Stimulated activated CD4-positive, alpha-beta T cell treated with anti-CD3 and anti-CD28 coated beads, Interleukin-15, amount 100 ng/mL, for 1 hour (primary cell): ENCODE data around the gene FSIP1.

Experiments used
- DNase-seq, 2 donors: peaks; one replicate each; pipeline ENCODE4 v3.0.0-alpha.2; 2020; ENCODE audit warnings: low read depth in 1 of 2, low spot score in 1 of 2

The FSIP1 gene

GRCh38 chr15:39584662-39585388 is 197.8 kb downstream of the FSIP1 start:
- no peak for DNase-seq

GRCh38 chr15:39584266-39584659 is 198.4 kb downstream of the FSIP1 start:
- DNase-seq, result no peak

- no peak for DNase-seq
Measured at GRCh38 chr15:39583596-39584265, 198.9 kb downstream of the FSIP1 start.

DNA sequence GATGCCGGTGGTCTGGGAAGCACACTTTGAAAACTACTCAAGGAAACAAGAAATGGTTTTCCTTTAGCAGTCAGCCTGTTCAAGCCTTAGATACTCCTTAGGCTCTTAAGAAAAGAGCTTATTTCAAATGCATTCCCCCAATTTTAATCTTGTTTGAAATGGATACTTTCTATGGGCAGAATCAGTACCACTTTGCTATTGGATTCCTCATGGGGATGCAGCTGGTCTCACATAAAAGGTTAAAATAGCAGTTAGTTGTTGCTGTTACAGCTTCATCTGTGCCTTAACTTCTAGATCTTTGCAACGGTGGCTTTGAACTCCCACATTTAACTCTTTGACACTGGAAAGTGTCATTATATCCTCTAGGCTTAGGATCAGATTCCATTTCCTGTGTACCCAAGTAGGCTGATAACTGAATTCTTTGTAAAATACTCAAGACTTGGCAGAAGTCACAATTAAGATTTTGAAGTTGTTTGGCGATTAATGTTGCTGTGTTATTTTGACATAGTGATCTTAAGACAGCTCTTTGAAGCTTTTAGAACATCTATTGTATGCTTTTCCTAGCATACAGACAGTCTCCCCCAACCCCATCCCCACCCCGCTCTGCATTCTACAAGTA is 199.6 kb downstream of the FSIP1 start:
- DNase-seq, result no peak

GRCh38 chr15:39582286-39582976 is 200.2 kb downstream of the FSIP1 start:
- DNase-seq, result no peak

GRCh38 chr15:39581793-39582285 is 200.8 kb downstream of the FSIP1 start:
- DNase-seq, result no peak

DNA sequence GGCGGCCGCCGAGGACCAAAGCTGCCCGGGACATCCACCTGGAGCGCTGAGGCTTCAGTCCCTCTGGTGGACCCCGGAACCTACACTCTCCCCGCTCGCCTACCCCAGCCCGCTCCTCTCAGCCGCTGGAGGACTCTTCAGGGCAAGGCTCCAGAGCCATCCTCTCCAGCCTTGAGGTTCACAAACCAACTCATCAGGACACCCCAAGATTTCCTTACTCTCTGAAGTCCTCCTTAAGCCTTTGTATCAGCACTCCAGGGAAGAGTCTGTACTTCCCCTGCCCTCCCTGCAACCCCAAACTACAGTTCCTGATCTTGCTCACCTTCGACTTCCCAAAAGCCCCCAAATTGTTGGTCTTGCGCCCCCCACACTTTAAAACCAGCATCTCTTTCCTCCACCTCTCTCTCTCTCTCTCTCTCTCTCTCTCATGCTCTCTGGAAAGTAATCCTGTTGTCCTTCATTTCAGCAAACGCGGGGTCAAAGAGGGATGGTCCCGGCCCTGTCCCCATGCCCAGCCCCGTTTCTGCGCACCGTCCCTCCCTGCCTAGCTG is 201.3 kb downstream of the FSIP1 start:
- DNase-seq, result no peak

DNA sequence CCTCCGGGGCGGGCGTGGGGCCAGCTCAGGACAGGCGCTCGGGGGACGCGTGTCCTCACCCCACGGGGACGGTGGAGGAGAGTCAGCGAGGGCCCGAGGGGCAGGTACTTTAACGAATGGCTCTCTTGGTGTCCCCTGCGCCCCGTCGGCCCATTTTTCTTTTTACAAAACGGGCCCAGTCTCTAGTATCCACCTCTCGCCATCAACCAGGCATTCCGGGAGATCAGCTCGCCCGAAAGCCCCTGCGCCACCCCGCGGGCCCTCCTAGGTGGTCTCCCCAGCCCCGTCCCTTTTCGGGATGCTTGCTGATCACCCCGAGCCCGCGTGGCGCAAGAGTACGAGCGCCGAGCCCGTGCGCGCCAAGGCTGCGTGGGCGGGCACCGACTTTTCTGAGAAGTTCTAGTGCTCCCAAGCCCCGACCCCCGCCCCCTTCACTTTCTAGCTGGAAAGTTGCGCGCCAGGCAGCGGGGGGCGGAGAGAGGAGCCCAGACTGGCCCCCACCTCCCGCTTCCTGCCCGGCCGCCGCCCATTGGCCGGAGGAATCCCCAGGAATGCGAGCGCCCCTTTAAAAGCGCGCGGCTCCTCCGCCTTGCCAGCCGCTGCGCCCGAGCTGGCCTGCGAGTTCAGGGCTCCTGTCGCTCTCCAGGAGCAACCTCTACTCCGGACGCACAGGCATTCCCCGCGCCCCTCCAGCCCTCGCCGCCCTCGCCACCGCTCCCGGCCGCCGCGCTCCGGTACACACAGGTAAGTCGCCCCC is 202.0 kb downstream of the FSIP1 start, which contains the start of gene THBS1:
TSS of gene THBS1 (plus strand) at position 595 of the 757 bp plus-strand sequence. CDS start 779 bp downstream, outside the sequence.
- peak in 1 of 2 donors; percentile 6 for DNase-seq

GRCh38 chr15:39580117-39580484 is 202.5 kb downstream of the FSIP1 start:
- peak; percentile 72 to 81 for DNase-seq

DNA sequence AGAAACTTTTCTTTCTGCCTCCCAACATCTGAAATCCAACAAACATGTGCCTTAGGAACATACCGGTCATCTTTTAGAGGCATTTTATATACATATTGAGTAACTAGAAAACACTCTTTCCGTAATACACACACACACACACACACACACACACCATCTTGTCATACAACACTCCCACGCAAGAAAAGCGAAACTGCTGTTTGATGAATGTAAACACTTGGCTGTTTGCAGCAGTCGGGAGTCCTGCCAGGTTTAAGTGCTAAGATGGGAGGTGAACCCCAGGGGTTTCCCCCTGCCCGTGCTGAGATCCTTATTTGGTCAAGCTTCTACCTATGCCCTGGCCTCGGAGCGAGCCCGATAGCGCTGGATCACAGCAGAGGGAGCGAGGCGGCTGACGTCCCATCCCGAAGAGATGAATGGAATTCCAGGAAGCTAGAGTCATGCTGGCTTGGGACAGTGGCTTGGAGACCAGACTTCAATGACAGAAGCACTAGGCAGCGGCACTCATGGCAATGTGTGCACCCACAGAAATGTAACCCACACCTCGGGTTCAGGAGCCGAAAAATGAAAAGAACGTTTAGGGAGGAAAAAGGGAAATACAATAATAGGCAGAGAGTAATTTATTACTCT is 203.0 kb downstream of the FSIP1 start:
- DNase-seq, result no peak

- no peak for DNase-seq
Measured at GRCh38 chr15:39578851-39579486, 203.7 kb downstream of the FSIP1 start.

GRCh38 chr15:39575180-39575579 is 207.5 kb downstream of the FSIP1 start:
- DNase-seq, result no peak

DNA sequence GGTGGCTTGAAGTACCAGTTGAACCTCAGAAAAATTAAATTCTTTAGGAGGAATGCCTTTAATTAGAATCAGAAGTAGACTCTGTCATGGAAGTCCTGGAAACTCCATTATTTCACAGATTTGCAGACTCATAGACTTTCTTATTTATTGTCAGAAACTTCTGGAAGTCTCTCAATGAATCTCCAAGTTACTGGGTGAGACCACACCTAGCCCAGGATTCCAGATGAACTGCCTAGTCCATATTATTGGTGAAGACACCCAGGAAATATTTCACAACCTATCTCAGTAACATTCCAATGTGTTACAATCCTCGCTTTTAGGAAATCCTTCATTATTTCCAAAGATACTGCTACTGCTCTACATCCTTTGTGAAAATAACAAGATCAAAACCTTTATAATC is 208.2 kb downstream of the FSIP1 start:
- no peak for DNase-seq

GRCh38 chr15:39573844-39574243 is 208.8 kb downstream of the FSIP1 start:
- DNase-seq, result no peak

DNA sequence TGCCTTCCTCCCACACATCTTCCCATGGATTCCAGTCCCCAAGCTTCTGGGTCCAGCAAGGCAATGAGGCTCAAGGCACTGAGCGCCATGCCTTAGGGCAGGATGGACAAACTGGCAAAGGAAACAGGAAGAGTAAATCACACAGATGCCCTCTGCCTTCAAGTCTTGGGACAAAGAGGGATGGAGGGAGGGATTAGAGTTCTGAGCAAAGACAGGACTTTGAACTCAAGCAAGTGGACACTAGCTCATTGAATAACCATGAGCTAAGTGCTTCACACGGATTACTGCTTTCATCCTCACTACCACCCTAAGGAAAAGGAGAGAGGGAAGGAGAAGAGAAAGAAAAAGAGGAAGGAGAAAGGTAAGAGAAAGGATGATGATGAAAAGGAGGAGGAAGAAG is 209.4 kb downstream of the FSIP1 start:
- no peak for DNase-seq

DNA sequence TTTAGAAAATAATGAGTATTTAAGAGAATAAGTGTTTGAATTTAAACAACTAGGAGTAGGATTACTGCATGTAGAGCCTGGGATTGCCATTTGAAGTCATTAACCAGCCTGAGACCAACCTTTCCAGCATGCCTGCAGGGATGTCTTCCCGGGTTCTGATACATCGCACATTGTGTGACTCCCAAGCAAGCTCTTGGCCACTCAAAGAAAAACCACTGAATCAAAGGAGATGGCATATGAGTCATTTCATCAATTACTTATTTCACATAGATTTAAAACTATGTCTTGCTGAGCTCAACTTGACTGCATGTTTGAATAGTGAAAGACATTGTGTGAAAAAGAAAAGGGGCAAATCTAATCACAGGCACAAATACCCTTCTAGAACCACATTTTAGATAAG is 216.8 kb downstream of the FSIP1 start:
- DNase-seq, result no peak

- no peak for DNase-seq
Measured at GRCh38 chr15:39564972-39565665, 217.5 kb downstream of the FSIP1 start.

- no peak for DNase-seq
Measured at GRCh38 chr15:39558421-39558820, 224.2 kb downstream of the FSIP1 start.

DNA sequence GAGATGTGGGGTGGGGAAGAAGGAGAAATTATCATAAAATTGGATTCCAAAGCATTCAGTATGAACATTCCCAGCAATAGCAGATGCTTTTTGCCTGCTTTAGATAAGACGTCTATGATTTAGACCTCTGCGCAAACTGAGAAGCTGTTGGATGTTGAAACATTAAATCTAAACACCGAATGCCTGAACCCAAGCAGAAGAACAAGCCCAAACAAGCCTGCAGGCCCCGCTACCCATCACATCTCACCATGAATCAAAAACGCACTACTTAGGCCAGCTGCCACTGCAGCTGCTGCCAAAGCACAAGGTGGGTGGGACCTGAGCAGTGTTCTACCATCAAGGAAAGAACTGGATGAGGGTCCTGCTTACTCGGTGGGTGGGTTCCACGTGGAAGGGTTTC is 226.2 kb downstream of the FSIP1 start:
- no peak for DNase-seq
